ENCODE measurements around the gene SLK.

Gene SLK

DNA sequence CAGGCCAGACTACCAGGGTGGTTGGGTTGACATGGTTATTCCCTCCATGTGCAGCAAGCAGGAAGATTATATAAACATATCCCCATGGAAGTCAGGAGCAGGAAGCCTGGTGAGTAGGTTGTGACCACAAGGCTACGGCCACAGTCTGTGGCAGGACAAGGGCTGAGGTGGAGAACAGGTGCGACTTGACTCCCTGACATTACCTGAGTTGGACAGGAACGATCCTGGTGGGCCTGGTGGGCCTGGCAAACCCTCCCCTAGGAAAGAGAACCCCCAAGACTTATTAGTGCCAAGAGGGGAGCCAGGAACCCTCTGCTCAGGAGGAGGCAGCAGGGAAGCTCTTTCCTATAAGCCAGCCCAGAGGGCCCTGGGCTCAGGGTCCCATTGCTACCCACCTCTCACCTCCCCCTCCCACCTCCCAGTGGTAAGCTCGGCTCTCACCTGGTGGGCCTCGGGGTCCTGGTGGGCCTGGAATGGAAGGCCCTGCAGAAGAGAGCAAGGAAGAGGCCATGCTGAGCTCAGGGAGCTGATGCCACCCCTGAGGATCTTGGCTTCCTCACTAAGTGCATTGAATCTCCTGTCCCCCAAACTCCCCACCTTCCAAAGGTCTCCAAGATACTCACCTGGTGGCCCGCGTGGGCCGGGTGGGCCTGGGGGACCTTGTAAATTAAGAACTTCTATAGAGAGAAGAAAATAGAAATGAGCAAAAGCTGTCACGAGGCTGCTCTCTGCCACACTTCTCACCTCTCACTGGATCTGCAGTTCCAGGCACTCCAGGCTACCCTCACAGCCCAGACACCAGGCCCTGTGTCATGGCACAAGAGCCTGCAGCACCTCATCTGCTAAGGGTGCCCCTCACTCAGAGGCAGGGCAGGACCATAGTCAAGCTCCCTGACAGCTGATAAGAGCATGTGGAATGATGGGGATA is 74.2 kb downstream of the SLK start:
- TF ChIP-seq SIN3A (IDR thresholded peaks at IDR 0.05; ENCODE audit: borderline replicate concordance, insufficient read depth, low read length) (no peak), FOXP2 (optimal IDR thresholded peaks at IDR 0.05; ENCODE audit: borderline replicate concordance, extremely low read depth, extremely low read length, insufficient read depth) (no peak), POLR2AphosphoS5 (IDR thresholded peaks at IDR 0.05; ENCODE audit: low read depth, low read length) (no peak), TAF1 (IDR thresholded peaks at IDR 0.05; ENCODE audit: borderline replicate concordance, insufficient read depth, low read length) (no peak)
- TF ChIP-seq, protein P1, sequence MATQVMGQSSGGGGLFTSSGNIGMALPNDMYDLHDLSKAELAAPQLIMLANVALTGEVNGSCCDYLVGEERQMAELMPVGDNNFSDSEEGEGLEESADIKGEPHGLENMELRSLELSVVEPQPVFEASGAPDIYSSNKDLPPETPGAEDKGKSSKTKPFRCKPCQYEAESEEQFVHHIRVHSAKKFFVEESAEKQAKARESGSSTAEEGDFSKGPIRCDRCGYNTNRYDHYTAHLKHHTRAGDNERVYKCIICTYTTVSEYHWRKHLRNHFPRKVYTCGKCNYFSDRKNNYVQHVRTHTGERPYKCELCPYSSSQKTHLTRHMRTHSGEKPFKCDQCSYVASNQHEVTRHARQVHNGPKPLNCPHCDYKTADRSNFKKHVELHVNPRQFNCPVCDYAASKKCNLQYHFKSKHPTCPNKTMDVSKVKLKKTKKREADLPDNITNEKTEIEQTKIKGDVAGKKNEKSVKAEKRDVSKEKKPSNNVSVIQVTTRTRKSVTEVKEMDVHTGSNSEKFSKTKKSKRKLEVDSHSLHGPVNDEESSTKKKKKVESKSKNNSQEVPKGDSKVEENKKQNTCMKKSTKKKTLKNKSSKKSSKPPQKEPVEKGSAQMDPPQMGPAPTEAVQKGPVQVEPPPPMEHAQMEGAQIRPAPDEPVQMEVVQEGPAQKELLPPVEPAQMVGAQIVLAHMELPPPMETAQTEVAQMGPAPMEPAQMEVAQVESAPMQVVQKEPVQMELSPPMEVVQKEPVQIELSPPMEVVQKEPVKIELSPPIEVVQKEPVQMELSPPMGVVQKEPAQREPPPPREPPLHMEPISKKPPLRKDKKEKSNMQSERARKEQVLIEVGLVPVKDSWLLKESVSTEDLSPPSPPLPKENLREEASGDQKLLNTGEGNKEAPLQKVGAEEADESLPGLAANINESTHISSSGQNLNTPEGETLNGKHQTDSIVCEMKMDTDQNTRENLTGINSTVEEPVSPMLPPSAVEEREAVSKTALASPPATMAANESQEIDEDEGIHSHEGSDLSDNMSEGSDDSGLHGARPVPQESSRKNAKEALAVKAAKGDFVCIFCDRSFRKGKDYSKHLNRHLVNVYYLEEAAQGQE (IDR thresholded peaks at IDR 0.05; ENCODE audit: insufficient read depth in 1 of 2, low read depth in 2 of 2, low read length in 2 of 2): no peak

- TF ChIP-seq FOXP2 (optimal IDR thresholded peaks at IDR 0.05; ENCODE audit: borderline replicate concordance, extremely low read depth, extremely low read length, insufficient read depth) (no peak), TAF1 (IDR thresholded peaks at IDR 0.05; ENCODE audit: borderline replicate concordance, insufficient read depth, low read length) (no peak), SIN3A (IDR thresholded peaks at IDR 0.05; ENCODE audit: borderline replicate concordance, insufficient read depth, low read length) (no peak), POLR2AphosphoS5 (IDR thresholded peaks at IDR 0.05; ENCODE audit: low read depth, low read length) (no peak)
- TF ChIP-seq, protein P1 (IDR thresholded peaks at IDR 0.05; ENCODE audit: insufficient read depth in 1 of 2, low read depth in 2 of 2, low read length in 2 of 2): no peak
Observed at GRCh38 chr10:104041891-104042535, 75.1 kb downstream of the SLK start.

DNA sequence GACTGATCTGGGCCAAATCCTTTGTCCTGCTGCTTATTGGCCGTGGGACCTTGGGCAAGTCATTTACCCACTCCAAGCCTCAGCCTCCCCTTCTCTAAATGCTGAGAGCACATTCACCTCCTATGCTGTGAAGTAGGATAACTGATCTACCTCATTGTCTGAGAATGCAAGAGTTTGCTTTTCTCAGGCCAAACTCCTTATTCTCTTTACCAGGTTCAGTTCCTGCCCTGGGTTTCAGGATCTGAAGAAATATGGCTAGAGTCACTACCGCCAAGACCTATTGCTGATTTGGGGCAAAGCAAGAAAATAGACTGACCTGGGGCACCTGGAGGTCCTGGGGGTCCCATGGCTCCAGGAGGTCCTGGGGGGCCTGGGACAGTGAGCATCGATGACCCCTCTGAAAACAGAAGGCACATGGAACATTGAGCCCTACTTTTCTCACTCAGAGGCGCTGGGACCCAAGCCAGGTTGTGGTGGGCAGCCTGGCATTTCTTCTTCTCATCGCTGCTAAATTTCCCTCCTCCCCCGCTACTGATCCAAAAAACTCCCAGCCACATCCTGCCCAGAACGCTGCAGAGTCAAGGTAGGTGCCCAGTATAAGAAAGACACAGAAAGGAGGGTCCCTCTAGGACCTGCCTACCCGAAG is 76.4 kb downstream of the SLK start:
- TF ChIP-seq, protein P1 (IDR thresholded peaks at IDR 0.05; ENCODE audit: insufficient read depth in 1 of 2, low read depth in 2 of 2, low read length in 2 of 2): no peak
- TF ChIP-seq FOXP2 (optimal IDR thresholded peaks at IDR 0.05; ENCODE audit: borderline replicate concordance, extremely low read depth, extremely low read length, insufficient read depth) (no peak), POLR2AphosphoS5 (IDR thresholded peaks at IDR 0.05; ENCODE audit: low read depth, low read length) (no peak), TAF1 (IDR thresholded peaks at IDR 0.05; ENCODE audit: borderline replicate concordance, insufficient read depth, low read length) (no peak), SIN3A (IDR thresholded peaks at IDR 0.05; ENCODE audit: borderline replicate concordance, insufficient read depth, low read length) (no peak)

DNA sequence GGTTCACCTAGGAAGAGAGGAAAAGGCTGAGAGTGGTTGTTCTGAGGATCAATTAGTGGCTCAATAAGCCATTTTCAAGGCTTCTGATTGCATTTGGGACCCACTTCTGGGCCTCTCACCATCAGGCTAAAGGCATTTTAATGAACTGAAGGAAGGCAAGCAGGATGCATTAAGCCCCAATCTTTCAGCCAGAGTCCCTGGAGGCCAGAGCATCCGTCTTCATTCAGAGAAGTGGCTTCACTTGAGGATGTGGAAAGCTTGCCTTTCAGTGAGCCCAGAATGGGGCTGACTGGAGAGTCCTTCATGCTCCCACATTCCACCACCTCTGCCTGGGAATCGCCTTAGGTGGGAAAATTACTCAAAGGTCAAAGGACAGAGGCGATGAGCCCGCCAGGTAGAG is 76.9 kb downstream of the SLK start:
- TF ChIP-seq SIN3A (IDR thresholded peaks at IDR 0.05; ENCODE audit: borderline replicate concordance, insufficient read depth, low read length): no peak
- TF ChIP-seq POLR2AphosphoS5 (IDR thresholded peaks at IDR 0.05; ENCODE audit: low read depth, low read length): no peak

All from PFSK-1 (cell line).